GM18511 (cell line): ENCODE results near the gene TXNDC2.
"Not testable (repeated sequence)": the region's sequence is repeated elsewhere in the genome, so short reads cannot be mapped to it uniquely, and the experiment has no call there.

Experiments
- ATAC-seq: cut with Tn5 transposase; IDR thresholded peaks from one replicate; pipeline ENCODE4 v1.9.1; 2021; ENCODE audit warnings: mild to moderate bottlenecking, moderate library complexity; ENCODE audit not compliant: unreplicated experiment

The TXNDC2 gene

GRCh38 chr18:9911226-9911625 is 25.5 kb downstream of the TXNDC2 start:
- no peak for ATAC-seq

DNA sequence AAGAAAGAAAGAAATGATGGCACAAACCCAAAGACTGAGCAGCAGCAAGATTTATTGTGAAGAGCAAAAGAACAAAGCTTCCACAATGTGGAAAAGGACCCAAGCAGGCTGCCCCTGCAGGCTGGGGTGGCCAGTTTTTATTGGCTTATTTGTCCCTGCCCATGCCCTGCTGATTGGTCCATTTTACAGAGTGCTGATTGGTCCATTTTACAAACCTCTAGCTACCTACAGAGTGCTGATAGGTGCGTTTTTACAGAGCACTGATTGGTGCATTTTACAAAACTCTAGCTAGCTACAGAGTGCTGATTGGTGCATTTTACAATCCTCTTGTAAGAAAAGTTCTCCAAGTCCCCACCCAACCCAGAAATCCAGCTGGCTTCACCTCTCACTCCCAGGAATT is 26.5 kb downstream of the TXNDC2 start:
- not testable (repeated sequence) for ATAC-seq

- no peak for ATAC-seq
Measured at GRCh38 chr18:9913151-9913525, 27.4 kb downstream of the TXNDC2 start.

GRCh38 chr18:9913526-9914333 is 28.0 kb downstream of the TXNDC2 start, which contains the start of gene VAPA:
VAPA (plus strand) TSS chr18:9914016; CDS start chr18:9914257, 241 bp downstream.
- peak; percentile 81 for ATAC-seq

GRCh38 chr18:9914334-9914583 is 28.5 kb downstream of the TXNDC2 start:
- no peak for ATAC-seq

- peak; percentile 39 for ATAC-seq
Measured at GRCh38 chr18:9914584-9915290, 29.0 kb downstream of the TXNDC2 start.

GRCh38 chr18:9915291-9916076 is 29.7 kb downstream of the TXNDC2 start:
- ATAC-seq, result no peak

GRCh38 chr18:9916077-9916639 is 30.4 kb downstream of the TXNDC2 start:
- ATAC-seq, result no peak

GRCh38 chr18:9916808-9917207 is 31.0 kb downstream of the TXNDC2 start:
- no peak for ATAC-seq

GRCh38 chr18:9918016-9918680 is 32.4 kb downstream of the TXNDC2 start:
- no peak for ATAC-seq

GRCh38 chr18:9919564-9920232 is 33.9 kb downstream of the TXNDC2 start:
- no peak for ATAC-seq

DNA sequence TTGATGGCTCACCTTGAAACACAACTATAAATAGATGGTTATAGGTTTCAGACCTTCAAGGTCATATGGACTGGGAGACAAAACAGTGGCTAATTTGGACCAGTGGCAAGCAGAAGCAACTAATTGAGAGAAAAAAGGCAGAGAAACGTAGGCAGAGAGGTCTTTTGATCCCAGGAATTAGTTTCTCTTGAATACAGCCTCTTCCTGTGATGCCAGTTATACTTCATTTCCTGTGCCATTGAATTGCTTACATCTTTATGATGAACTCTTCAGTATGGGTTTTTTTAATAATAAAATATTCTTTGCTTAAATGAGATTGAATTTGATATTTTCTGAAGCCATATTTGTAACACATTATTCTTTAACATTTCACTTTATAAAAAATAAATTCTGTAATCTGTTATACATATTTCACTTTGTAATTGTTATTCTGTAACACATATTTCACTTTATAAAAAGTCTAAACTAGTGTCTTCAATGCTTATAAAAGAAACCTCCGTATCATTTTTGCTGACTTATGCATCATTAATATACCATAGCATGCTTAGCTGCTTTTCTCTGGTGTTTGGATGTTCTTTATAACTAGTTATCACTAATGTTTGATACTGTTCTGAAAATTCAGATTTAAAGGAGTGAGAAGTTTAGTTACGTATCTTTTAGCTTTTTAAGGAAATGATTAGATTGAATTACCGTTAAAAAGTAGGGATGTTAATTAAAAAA is 37.0 kb downstream of the TXNDC2 start:
- ATAC-seq, result no peak

- no peak for ATAC-seq
Measured at GRCh38 chr18:9924371-9924943, 38.7 kb downstream of the TXNDC2 start.

- no peak for ATAC-seq
Measured at GRCh38 chr18:9925369-9925768, 39.6 kb downstream of the TXNDC2 start.

DNA sequence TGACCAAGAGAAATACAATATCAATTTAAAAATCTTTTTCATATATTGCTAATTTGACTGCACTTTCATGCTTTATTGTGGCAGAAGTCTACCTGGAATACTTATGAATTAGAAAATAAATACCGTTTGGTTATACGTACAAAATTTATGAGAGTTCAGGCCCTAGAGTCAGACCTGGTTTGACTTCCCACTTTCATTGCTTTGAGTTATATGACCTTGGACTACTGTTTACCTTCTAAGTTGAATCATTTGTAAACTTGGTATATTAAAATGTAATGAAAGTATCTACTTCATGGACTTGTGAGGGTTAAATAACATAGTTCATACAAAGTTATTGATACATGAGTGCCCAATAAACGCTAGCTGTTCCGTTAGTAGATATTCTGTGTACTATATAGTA is 40.0 kb downstream of the TXNDC2 start:
- no peak for ATAC-seq

- no peak for ATAC-seq
Measured at GRCh38 chr18:9926223-9926894, 40.6 kb downstream of the TXNDC2 start.

GRCh38 chr18:9926977-9927376 is 41.2 kb downstream of the TXNDC2 start:
- no peak for ATAC-seq

GRCh38 chr18:9927392-9928063 is 41.8 kb downstream of the TXNDC2 start:
- no peak for ATAC-seq
